ENCODE measurements around the gene SFXN2.
"Not testable (repeated sequence)": the region's sequence is repeated elsewhere in the genome, so short reads cannot be mapped to it uniquely, and the experiment has no call there.

SFXN2 gene

DNA sequence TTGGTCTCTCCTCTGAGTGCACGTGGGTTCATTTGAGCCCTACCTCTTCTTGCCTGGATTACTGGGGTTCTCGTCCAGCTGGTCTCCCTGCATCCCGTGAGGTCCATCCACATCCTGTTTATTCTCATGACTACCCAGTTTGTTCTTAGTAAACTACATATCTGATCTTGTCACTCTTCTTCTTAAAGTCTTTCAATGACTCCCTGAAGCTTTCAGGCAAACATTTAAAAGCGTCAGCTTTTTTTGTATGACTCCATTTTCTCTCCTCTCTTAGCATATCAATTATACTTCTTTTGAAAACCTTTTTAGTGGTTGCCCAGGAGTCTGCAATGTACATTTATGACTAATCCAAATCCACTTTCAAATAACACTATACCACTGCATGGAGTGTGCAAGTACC lies 7.5 kb downstream of the SFXN2 start:
- DNase-seq: no peak

GRCh38 chr10:102723989-102724388 lies 9.6 kb downstream of the SFXN2 start:
- DNase-seq: no peak

DNA sequence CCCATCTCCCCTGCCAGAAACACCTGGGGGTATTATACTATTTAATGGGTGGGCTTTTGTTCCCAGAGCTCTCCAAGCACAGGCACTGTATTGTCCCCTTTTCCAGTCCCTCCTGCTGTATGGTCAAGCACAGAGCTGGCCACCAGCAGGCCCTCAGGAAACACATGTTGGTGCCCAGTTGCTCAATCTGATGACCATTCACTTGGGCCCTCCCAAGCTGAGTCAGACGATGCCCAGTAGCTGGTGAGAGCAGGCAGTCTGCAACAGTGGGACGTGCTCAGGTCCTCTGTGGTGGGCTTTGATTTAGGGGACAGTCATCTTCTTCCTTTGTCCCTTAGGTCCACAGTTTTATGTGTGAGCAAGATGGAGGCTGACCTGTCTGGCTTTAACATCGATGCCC lies 11.8 kb downstream of the SFXN2 start:
- no peak for DNase-seq

DNA sequence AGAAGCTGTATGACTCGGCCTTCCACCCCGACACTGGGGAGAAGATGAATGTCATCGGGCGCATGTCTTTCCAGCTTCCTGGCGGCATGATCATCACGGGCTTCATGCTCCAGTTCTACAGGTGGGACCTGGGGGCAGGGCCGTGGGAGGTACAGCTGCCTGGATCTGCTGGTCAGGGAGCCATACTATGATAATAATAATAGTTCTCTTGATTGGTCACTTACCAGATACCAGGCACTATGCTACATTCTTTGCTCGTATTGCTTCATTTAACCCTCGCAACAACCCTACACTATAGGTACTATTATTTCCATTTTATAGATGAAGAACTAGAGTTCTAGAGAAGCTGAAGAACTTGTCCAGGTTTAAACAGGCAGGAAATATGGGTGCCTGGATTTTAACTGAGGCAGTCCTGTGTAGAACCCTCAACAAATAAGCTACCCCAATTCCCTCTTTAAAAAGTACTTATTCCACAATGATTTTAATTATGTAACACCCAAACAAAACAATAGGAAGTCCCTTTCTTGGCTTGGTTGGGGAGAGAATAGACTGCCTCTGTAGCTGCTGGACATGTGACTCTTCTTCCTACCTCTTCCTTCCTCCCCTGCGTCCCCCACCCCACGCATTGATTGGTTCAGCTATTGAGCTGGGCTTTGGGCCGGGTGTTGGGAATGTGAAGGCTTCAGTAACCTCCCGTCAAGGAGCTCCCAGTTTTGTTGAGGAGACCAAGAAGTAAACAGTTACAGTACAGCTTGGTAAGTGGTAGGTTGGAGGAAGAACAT lies 12.8 kb downstream of the SFXN2 start:
- DNase-seq: no peak

GRCh38 chr10:102729029-102730026 lies 14.9 kb downstream of the SFXN2 start:
- no peak for DNase-seq

- DNase-seq: no peak
Measured at GRCh38 chr10:102731222-102731800, 16.9 kb downstream of the SFXN2 start.

- no peak for DNase-seq
Measured at GRCh38 chr10:102732661-102733060, 18.2 kb downstream of the SFXN2 start.

GRCh38 chr10:102735065-102735562 lies 20.7 kb downstream of the SFXN2 start:
- no peak for DNase-seq

- no peak for DNase-seq
Measured at GRCh38 chr10:102738692-102739121, 24.3 kb downstream of the SFXN2 start.

DNA sequence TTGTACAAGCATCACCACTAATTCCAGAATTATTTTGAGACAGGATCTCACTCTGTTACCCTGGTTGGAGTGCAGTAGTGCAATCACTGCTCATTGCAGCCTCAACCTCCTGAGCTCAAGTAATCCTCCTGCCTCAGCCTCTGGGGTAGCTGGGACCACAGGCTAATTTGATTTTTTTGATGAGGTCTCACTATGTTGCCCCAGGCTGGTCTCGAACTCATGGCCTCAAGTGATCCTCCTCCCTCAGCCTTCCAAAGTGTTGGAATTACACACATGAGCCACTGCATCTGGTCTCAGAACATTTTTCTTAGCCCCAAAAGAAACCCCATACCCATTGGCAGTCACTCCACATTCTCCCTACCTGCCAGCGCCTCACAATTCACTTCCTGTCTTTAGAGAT lies 25.8 kb downstream of the SFXN2 start:
- DNase-seq: no peak

DNA sequence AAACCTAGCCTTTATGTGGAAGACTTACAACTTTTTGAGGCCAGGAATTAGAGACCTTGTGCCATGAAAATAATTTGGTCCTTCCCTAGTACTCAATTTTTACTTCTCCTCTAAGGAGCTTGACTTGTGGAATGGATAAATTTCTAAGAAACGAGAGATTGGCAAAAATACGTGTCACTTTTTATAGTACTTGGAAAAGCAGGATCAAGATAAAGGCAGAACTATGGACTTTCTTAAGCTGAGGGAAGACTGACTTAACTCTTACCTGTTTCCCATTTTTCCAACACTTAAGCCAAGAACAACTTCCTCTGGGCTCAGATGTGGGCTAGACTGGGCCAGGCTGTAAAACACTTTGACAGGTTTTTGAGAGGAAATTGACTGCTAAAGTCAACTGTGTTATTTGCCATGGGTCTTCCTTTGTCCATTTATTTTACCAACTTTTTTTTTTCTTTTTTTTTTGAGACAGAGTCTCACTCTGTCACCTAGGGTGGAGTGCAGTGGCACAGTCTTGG lies 27.3 kb downstream of the SFXN2 start:
- no peak for DNase-seq

DNA sequence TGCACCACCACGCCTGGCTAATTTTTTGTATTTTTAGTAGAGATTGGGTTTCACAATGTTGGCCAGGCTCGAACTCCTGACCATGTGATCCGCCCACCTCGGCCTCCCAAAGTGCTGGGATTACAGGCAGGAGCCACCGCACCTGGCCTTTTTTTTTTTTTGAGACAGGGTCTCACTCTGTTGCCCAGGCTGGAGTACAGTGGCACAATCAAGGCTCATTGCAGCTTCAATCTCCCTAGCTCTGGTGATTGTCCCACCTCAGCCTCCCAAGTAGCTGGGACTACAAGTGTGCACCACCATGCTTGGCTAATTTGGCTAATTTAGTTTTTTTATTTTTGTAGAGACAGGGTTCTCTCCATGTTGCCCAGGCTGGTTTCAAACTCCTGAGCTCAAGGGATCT lies 27.9 kb downstream of the SFXN2 start:
- DNase-seq: not testable (repeated sequence)

DNA sequence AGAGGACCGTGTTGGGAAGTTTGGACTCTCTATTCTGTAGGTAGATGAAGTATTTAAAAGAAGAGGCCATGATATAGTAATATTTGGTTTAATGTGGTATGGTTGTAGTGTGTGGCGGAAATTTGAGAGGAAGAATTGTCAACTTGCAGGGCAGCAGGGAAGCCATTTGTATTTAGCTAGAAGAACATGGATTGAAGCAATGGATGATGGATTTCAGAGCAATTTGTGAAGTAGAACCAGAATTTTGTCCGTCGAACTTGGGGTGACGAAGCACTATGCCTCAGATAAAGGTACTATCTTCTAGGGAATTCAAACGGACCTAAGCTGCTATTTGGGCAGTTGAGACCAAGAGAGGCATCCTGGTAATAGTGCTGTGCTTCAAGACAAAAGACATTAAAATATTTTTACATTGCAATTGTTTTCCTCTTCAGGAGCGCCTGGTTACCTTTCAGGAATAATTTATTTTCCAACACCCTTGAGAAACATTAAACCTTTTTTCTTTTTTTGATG lies 28.7 kb downstream of the SFXN2 start:
- no peak for DNase-seq

DNA sequence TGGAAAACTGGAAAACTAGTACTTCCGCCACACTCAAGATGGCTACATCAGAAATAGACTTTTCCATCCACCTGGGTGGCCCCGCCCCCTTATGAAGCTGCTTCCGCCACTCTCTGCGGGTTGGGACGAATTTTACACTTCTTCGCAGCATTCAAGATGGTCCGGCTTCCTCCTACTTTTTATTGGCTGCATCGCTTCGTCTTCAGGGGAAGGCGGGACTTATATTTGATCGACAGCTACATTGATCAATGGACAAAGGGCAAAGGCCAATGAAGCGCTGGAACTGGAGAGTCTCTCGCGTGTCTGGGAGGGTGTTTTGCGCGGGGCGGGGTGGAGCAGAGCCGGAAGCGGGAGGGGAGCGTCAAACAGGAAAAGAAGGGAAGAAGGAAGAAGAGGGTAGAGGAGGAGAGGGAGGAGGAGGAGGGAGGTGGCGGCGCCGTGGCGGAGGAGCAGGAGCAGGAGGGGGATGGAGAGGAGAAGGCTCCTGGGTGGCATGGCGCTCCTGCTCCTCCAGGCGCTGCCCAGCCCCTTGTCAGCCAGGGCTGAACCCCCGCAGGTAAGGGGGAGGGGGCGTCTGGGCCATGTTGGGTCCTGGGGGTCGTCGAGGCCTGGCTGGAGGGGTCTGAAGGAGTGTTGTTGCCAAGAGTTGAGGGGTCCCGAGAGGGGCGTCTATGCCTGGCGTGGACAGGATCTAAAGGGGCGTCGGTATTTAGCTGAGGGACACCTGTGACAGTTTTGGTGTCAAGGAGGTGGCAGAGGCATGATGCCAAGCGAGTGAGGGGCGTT lies 29.3 kb downstream of the SFXN2 start, which contains the start of gene WBP1L:
WBP1L (plus strand) TSS at position 361 of the 786 bp plus-strand sequence; CDS start at position 467, 106 bp downstream.
- peak; percentile 93 to 97 for DNase-seq

DNA sequence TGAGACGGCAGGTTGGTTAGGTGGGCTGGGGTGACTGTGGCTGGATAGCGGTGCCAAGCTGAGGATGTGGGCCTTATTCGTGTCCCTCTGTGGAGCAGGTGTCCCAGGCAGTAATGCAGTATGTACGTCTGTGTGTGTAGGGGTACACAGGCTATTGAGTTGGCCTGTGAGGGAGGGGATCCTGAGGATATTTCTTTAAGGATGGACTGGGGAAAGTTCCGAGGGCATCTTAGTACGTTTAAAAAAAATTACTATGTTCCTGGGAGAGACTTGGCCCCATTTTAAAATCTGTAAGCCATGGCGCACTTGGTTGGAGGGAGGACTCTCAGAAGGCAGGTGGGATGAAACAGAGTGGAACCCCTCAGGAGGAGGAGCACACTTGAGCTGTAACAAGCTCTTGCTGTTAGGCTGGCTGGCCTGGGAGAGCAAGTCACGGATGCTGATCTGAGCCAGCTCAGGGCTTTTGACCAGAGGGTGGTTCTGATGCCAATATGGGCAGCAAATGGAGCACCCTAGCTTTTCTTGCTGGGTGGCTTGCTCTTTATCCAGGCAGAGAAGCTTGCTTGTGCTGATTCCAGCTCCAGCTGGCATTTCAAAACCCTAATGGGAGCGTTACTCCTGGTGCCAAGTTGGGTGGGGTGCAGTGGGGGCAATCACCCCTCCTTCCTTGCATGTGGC lies 30.1 kb downstream of the SFXN2 start:
- DNase-seq: no peak

DNA sequence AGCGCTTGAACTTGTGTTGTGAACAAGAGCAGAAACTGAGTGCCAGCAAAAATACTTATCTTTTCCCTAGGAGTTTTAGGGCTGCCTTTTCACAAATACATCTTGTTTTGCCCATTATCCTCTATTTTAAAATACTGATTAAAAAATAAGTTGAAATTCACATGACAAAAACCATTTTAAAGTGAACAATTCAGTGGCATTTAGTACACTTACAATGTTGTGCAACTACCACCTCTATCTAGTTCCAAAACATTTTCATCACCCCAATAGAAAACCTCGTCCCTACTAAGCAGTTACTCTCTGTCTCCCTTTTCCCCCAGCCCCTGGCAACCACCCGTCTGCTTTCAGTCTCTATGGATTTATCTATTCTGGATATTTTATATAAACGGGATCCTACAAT lies 30.7 kb downstream of the SFXN2 start:
- DNase-seq: no peak

DNA sequence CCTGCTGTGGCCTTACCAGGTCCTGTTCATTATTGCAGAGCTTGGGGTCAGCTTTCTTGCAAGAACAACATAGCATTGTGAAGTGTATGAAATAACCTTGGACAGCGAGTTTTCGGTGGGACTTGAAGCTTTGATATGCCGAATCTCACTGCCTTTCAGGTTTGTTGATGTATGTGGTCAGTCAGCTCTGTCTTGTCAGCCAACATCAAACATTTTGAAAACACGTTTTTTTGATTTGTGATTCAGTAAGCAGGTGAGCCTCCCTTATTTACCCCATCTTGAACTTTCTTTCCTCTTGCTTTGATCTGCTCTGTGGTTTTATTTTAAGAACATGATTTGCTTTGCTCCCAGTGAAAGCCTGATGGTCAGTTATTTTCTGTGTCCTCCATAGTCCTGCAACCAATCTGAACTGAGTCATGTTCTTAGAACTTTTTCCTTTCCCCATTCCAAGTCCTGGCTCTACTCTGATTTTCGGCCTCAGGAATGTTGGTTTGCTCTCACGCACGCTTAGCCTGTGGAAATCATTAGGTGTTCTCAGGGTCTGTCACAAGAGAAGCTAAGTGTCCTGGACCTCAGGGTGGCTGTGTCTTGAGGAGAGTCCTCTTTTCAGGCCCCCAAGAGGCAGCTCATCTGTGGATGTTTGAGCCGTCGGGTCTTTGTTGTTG lies 38.0 kb downstream of the SFXN2 start:
- DNase-seq: no peak

GRCh38 chr10:102752934-102753664 lies 38.7 kb downstream of the SFXN2 start:
- no peak for DNase-seq

- DNase-seq: no peak
Measured at GRCh38 chr10:102753718-102754117, 39.3 kb downstream of the SFXN2 start.

DNA sequence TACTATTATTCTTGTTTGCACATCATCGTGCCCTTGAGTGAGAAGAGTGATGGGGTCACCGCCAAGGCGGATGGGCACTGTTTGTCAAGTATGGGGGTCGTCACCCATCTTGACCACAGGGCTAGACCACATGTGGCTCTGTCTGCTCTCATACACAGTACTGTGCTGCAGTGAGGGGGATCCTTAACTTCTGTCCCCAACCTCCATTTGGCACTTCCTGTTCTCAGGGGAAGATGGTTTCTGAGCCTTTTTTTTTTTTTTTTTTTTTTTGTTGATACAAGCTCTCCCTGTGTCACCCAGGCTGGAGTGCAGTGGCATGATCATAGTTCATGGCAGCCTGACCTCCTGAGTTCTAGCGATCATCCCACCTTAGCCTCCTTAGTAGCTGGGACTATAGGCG lies 42.9 kb downstream of the SFXN2 start:
- DNase-seq: no peak
